A673 (cell line): Measurements from ENCODE around the gene SORCS1. TPM values are rescaled to one million over a fixed set of nuclear protein-coding genes. Genes with fewer than 3 reads are reported as not detected.

Experiments
- BruUV-seq: library from RNA; stranded (reverse); fragments of 400-500 nt; replicated peaks from 2 replicates; lab custom pipeline; 2021; lab: Mats Ljungman, UMichigan
- CTCF ChIA-PET: fragments of 300-600 bp; sonication (Branson Sonifier 250); formaldehyde crosslinking; loops from one replicate; lab custom pipeline; 2022; ENCODE audit warnings: antibody characterized with exemption; lab: Charles Lee
- POLR2A ChIA-PET: fragments of 300-600 bp; sonication (Branson Sonifier 250); formaldehyde crosslinking; loops from one replicate; lab custom pipeline; 2022; ENCODE audit warnings: antibody characterized with exemption; ENCODE audit not compliant: low non-redundant PET; lab: Charles Lee
- DNase-seq: peaks from one replicate; pipeline ENCODE4 v3.0.0-alpha.2; 2015; ENCODE audit warnings: low spot score
- H3K27ac ChIP-seq: fragments of 200-600 bp; sonication (generic); 2 replicates; pipeline ENCODE4 v1.5.1; 2016; ENCODE audit warnings: mixed run types, low read depth, mild to moderate bottlenecking, mixed read lengths, antibody characterized with exemption, low read length; ENCODE audit not compliant: poor library complexity, severe bottlenecking
- H3K27me3 ChIP-seq: fragments of 200-600 bp; sonication (generic); replicated peaks from 2 replicates; pipeline ENCODE4 v1.6.1; 2017; ENCODE audit warnings: mixed run types, low read depth, mild to moderate bottlenecking, mixed read lengths, antibody characterized with exemption, low read length; ENCODE audit not compliant: insufficient read depth, poor library complexity
- H3K36me3 ChIP-seq: fragments of 200-600 bp; sonication (generic); 2 replicates; pipeline ENCODE4 v1.6.1; 2016; ENCODE audit warnings: mixed run types, mild to moderate bottlenecking, mixed read lengths, antibody characterized with exemption, low read length; ENCODE audit not compliant: insufficient read depth, poor library complexity, severe bottlenecking
- H3K4me1 ChIP-seq: fragments of 200-600 bp; sonication (generic); 2 replicates; pipeline ENCODE4 v1.6.1; 2017; ENCODE audit warnings: mixed run types, mild to moderate bottlenecking, mixed read lengths, antibody characterized with exemption, low read length; ENCODE audit not compliant: insufficient read depth, poor library complexity, severe bottlenecking
- H3K4me3 ChIP-seq: fragments of 200-600 bp; sonication (generic); 2 replicates; pipeline ENCODE4 v1.5.1; 2016; ENCODE audit warnings: low read depth, mixed run types, mild to moderate bottlenecking, mixed read lengths, low read length; ENCODE audit not compliant: poor library complexity, severe bottlenecking
- H3K9me3 ChIP-seq: fragments of 200-600 bp; sonication (generic); 2 replicates; pipeline ENCODE4 v1.6.1; 2016; ENCODE audit warnings: mixed run types, low read depth, mild to moderate bottlenecking, mixed read lengths, antibody characterized with exemption, low read length; ENCODE audit not compliant: poor library complexity, severe bottlenecking
- CTCF ChIP-seq: fragments of 300-800, 200-600 bp; sonication (generic); conservative IDR thresholded peaks from 2 replicates; pipeline ENCODE4 v1.5.1; 2017; ENCODE audit warnings: low read depth, mild to moderate bottlenecking, antibody characterized with exemption, low read length, moderate library complexity, mixed read lengths
- EZH2 ChIP-seq: fragments of 200-600 bp; sonication (generic); IDR thresholded peaks from 2 replicates; pipeline ENCODE4 v1.6.1; 2017; ENCODE audit warnings: borderline replicate concordance, low read depth, mild to moderate bottlenecking, mixed read lengths, antibody characterized with exemption, low read length; ENCODE audit not compliant: poor library complexity, severe bottlenecking
- intact Hi-C: fragments of 100-400 bp; cut with micrococcal nuclease; formaldehyde crosslinking; loops from one replicate; pipeline ENCODE4 v1.10.0; 2022; ENCODE audit not compliant: unreplicated experiment
- total RNA-seq: library from RNA; stranded (reverse); gene quantifications from 2 replicates; pipeline ENCODE4 v1.2.3, GENCODE V29; 2021

Gene SORCS1
- total RNA-seq, 1 experiment from 2014 or later = 0.34 TPM

GRCh38 chr10:106925191-106925590, 239.3 kb downstream of the SORCS1 start:
- intact Hi-C loops = no loop called here
- ChIA-PET CTCF (no interaction called here), POLR2A (no interaction called here)
- Histone ChIP-seq H3K27ac (no peak overlapping the region), H3K9me3 (no peaks in the 10 kb centered on the region), H3K4me1 (peaks cover 5% of the 10 kb centered on the region), H3K27me3 (peaks cover 18% of the 10 kb centered on the region), H3K4me3 (no peak overlapping the region), H3K36me3 (no peaks in the 10 kb centered on the region)
- TF ChIP-seq CTCF = no peak
- no peak for TF ChIP-seq EZH2
- BruUV-seq = no TSS peak
- no peak for DNase-seq

GRCh38 chr10:106920538-106920937, 244.0 kb downstream of the SORCS1 start:
- H3K27ac ChIP-seq = no peak overlapping the region
- intact Hi-C loops = no loop called here
- TF ChIP-seq EZH2 (no peak), CTCF (no peak)
- H3K4me1 ChIP-seq = peaks cover 7% of the 10 kb centered on the region
- H3K27me3 ChIP-seq = peaks cover 27% of the 10 kb centered on the region
- H3K4me3 ChIP-seq = no peak overlapping the region
- no TSS peak for BruUV-seq
- no peaks in the 10 kb centered on the region for H3K9me3 ChIP-seq
- H3K36me3 ChIP-seq = no peaks in the 10 kb centered on the region
- DNase-seq = no peak
- ChIA-PET CTCF (no interaction called here), POLR2A (no interaction called here)

- no peak overlapping the region for H3K4me3 ChIP-seq
- no peaks in the 10 kb centered on the region for H3K36me3 ChIP-seq
- peaks cover 7% of the 10 kb centered on the region for H3K4me1 ChIP-seq
- H3K9me3 ChIP-seq = no peaks in the 10 kb centered on the region
- DNase-seq = no peak
- no TSS peak for BruUV-seq
- no peak for TF ChIP-seq CTCF
- TF ChIP-seq EZH2 = no peak
- ChIA-PET CTCF (no interaction called here), POLR2A (no interaction called here)
- peaks cover 27% of the 10 kb centered on the region for H3K27me3 ChIP-seq
- intact Hi-C loops = no loop called here
- no peak overlapping the region for H3K27ac ChIP-seq
These were observed 244.6 kb downstream of the SORCS1 start for GRCh38 chr10:106919871-106920282.
